Measurements from ENCODE around the gene SERPINB1. TPM values are rescaled to one million over a fixed set of nuclear protein-coding genes. Genes with fewer than 3 reads are reported as not detected.

The SERPINB1 gene
- 9.4 and 14.5 TPM in 2 replicates for total RNA-seq (ENCODE audit: low replicate concordance)

DNA sequence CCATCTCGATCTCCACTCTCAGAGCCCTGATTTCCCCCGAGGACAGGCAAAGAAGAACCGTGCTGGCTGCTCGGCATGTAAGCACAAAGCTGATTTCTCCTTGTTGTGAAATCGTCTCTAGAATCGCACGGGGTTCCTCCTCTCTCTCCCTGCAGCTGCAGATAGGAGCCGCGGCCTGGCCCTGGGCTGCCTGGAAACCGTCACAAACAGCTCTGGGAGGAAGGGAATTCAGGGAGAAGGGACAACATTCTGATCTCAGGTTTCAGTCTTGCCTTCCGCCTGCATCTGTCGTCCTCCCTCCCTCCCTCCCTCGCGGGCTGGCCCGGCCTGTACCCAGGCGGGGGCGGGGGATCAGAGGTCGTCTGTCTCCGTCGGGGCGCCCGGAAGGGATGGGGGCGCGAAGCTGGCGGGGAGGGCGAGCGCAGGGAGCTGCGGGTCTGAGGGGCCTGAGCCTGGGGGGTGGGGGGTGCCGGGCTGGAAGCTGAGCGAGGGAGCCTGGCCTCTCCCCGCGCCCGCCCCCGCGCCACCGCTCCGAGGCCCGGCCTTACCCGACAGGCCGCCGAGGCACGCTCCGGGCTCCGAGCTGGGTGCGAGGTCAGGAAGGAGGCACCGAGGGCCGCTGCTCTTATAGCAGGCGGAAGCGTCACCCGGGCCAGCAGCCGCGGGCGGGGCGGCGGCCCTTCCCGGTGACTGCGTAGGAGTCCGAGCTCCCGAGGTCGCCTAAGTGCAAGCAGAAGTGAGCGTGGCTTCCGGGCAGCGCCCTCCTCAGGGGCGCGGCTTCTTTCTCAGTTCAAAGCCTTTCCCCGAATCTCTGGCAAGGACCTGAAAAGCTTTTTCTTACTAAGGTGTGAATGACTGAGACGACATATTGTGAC lies at the start of gene SERPINB1:
SERPINB1 (minus strand) TSS at position 600 of the 875 bp plus-strand sequence. CDS start 1,277 bp downstream, outside the sequence.
- Histone ChIP-seq H3K4me3 (peak within 1 kb of the TSS; percentile 43), H3F3A (ENCODE audit: low read depth) (peaks cover 35% of the 10 kb centered on the region), H3K4me1 (peaks cover 10% of the 10 kb centered on the region), H4K20me1 (ENCODE audit: low read depth) (no peaks in the 10 kb centered on the region), H3K4me2 (peak within 1 kb of the TSS; percentile 83), H3K9me3 (ENCODE audit: low read depth) (no peaks in the 10 kb centered on the region), H3K9ac (peak within 1 kb of the TSS; percentile 4), H3K79me2 (ENCODE audit: low read depth) (no peaks in the 10 kb centered on the region), H3K27ac (peak within 1 kb of the TSS; percentile 65), H3K27me3 (no peaks in the 10 kb centered on the region), H2AFZ (replicated peaks) (peak within 1 kb of the TSS; percentile 87), H3K36me3 (no peaks in the 10 kb centered on the region)
- Mint-ChIP-seq H3K27me3 (ENCODE audit: insufficient read depth, low read depth) (peaks cover 3% of the 10 kb centered on the region), H3K36me3 (no peaks in the 10 kb centered on the region), H3K4me3 (peak within 1 kb of the TSS; percentile 87), H3K4me1 (peaks cover 32% of the 10 kb centered on the region), H3K27ac (peak within 1 kb of the TSS; percentile 99), H3K9me3 (no peaks in the 10 kb centered on the region)
- DNase-seq (ENCODE audit: low spot score): peak; percentile 93
- TF ChIP-seq EZH2 (IDR thresholded peaks at IDR 0.05): peak; percentile 51
- TF ChIP-seq, protein P1, sequence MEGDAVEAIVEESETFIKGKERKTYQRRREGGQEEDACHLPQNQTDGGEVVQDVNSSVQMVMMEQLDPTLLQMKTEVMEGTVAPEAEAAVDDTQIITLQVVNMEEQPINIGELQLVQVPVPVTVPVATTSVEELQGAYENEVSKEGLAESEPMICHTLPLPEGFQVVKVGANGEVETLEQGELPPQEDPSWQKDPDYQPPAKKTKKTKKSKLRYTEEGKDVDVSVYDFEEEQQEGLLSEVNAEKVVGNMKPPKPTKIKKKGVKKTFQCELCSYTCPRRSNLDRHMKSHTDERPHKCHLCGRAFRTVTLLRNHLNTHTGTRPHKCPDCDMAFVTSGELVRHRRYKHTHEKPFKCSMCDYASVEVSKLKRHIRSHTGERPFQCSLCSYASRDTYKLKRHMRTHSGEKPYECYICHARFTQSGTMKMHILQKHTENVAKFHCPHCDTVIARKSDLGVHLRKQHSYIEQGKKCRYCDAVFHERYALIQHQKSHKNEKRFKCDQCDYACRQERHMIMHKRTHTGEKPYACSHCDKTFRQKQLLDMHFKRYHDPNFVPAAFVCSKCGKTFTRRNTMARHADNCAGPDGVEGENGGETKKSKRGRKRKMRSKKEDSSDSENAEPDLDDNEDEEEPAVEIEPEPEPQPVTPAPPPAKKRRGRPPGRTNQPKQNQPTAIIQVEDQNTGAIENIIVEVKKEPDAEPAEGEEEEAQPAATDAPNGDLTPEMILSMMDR (IDR thresholded peaks at IDR 0.05): peak; percentile 32
- no peak for TF ChIP-seq EZH2phosphoT487 (IDR thresholded peaks at IDR 0.05)

DNA sequence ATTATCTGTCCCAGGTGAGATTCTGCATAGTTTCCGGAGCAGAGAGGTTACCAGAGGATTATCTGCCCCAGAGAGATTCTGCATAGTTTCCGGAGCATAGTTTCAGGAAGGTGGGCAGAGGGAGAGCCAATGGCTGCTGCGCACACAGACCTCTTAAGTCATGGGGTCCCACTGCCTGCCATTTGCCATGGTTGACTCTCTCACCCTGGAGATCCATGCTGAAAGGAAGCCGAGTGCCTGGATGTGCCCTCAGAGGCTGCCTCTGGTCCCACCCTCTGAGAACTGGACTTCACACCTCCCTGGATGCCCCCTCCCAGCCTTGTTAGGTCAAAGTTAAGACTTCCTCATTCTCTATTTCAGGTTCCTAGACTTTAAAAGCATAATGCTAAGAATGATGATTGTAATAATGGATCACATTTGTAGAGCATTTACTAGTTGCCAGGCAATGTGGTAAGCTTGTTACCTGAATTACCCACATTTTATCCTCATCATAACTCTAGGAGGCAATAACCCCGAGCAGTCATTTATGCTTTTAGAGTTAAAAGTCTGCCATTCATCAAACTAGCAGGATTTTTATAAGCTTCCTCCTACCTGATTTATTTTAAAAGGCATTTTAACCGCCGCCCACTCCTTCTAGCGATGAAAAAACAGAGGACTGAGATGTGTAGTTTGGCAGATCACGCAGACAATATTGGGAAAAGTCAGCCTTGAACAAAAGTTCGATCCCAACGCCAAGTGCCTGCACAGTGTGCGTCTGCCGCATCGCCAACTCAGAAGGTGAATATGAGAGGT lies 49.5 kb upstream of the SERPINB1 start:
- DNase-seq (ENCODE audit: low spot score): no peak
- H3K9ac ChIP-seq: no peak overlapping the region
- H3K9me3 Mint-ChIP-seq: no peaks in the 10 kb centered on the region
- no peaks in the 10 kb centered on the region for H3K27me3 Mint-ChIP-seq (ENCODE audit: insufficient read depth, low read depth)
- no peak overlapping the region for H3K27ac ChIP-seq
- H3K4me2 ChIP-seq: no peak overlapping the region
- H3K27me3 ChIP-seq: no peaks in the 10 kb centered on the region
- H3F3A ChIP-seq (ENCODE audit: low read depth): peaks cover 7% of the 10 kb centered on the region
- no peaks in the 10 kb centered on the region for H3K79me2 ChIP-seq (ENCODE audit: low read depth)
- no peak overlapping the region for H2AFZ ChIP-seq (replicated peaks)
- H3K4me3 ChIP-seq: no peak overlapping the region
- H3K36me3 Mint-ChIP-seq: peaks cover 4% of the 10 kb centered on the region
- peaks cover 23% of the 10 kb centered on the region for H3K4me1 Mint-ChIP-seq
- peaks cover 9% of the 10 kb centered on the region for H3K4me1 ChIP-seq
- TF ChIP-seq EZH2phosphoT487 (IDR thresholded peaks at IDR 0.05) (no peak), EZH2 (IDR thresholded peaks at IDR 0.05) (no peak)
- TF ChIP-seq, protein P1 (IDR thresholded peaks at IDR 0.05): no peak
- H3K4me3 Mint-ChIP-seq: no peak overlapping the region
- no peak overlapping the region for H3K27ac Mint-ChIP-seq
- no peaks in the 10 kb centered on the region for H3K36me3 ChIP-seq
- no peaks in the 10 kb centered on the region for H3K9me3 ChIP-seq (ENCODE audit: low read depth)
- no peaks in the 10 kb centered on the region for H4K20me1 ChIP-seq (ENCODE audit: low read depth)

DNA sequence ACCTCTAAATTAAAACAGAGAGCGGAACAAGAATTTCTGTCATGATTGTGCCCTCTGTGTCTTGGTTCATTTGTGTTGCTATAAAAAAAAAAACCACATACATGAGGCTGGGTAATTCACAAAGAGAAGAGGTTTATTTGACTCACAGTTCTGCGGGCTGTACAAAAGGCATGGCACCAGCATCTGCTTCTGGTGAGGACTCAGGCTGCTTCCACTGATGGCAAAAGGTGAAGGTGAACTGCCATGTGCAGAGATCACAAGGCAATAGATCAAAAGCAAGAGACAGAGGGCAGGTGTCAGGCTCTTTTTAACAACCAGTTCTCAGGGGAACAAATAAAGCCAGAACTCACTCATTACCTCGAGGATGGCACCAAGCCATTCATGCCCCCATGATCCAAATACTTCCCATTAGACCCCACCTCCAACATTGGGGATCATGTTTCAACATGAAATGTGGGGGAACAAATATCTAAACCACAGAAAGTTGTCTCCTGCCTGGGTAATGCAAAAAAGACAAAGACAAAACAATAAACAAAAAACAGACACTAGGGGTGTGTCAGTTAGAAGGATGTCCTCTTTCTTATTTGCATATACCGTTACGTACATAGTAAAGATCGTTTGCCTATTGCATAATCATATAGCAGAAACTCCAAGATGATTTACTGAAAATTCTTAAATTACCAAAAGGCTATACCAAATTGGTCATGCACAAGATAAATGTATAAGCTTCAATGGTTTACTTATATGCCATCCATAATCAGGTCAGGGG lies 44.5 kb upstream of the SERPINB1 start:
- no peaks in the 10 kb centered on the region for H3K27me3 ChIP-seq
- no peak overlapping the region for H2AFZ ChIP-seq (replicated peaks)
- H3K9me3 ChIP-seq (ENCODE audit: low read depth): no peaks in the 10 kb centered on the region
- Mint-ChIP-seq H3K27ac (no peak overlapping the region), H3K9me3 (peaks cover 9% of the 10 kb centered on the region), H3K4me1 (peaks cover 13% of the 10 kb centered on the region), H3K27me3 (ENCODE audit: insufficient read depth, low read depth) (peaks cover 2% of the 10 kb centered on the region), H3K36me3 (peaks cover 2% of the 10 kb centered on the region), H3K4me3 (no peak overlapping the region)
- H3K79me2 ChIP-seq (ENCODE audit: low read depth): no peaks in the 10 kb centered on the region
- no peak overlapping the region for H3K27ac ChIP-seq
- no peak for DNase-seq (ENCODE audit: low spot score)
- no peaks in the 10 kb centered on the region for H3K36me3 ChIP-seq
- H3K4me2 ChIP-seq: no peak overlapping the region
- no peak overlapping the region for H3K4me3 ChIP-seq
- no peak for TF ChIP-seq EZH2phosphoT487 (IDR thresholded peaks at IDR 0.05)
- TF ChIP-seq EZH2 (IDR thresholded peaks at IDR 0.05): no peak
- TF ChIP-seq, protein P1 (IDR thresholded peaks at IDR 0.05): no peak
- H4K20me1 ChIP-seq (ENCODE audit: low read depth): no peaks in the 10 kb centered on the region
- H3K9ac ChIP-seq: no peak overlapping the region
- peaks cover 6% of the 10 kb centered on the region for H3F3A ChIP-seq (ENCODE audit: low read depth)
- H3K4me1 ChIP-seq: no peaks in the 10 kb centered on the region

Measured in neural progenitor cell (in vitro differentiated cells).